GM18907 (cell line): ENCODE data around the gene PGA4.
"Not testable (repeated sequence)": the region's sequence is repeated elsewhere in the genome, so short reads cannot be mapped to it uniquely, and the experiment has no call there.

Source experiments
- ATAC-seq: cut with Tn5 transposase; IDR thresholded peaks from one replicate; pipeline ENCODE4 v1.9.1; 2021; ENCODE audit warnings: mild to moderate bottlenecking, moderate library complexity; ENCODE audit not compliant: unreplicated experiment

Gene PGA4

DNA sequence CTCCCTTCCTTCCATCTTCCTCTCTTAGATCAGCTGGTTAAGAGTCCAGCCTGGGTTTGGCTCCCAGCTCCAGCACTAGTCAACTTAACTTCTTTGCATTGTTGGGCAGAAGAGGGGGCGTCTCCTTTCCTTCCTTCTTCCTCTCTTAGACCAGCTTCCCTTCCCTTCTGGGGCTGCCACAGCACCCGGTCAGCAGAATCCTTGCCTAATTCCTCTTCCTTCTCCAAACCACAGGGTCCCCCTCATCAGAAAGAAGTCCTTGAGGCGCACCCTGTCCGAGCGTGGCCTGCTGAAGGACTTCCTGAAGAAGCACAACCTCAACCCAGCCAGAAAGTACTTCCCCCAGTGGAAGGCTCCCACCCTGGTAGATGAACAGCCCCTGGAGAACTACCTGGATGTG, 18.3 kb upstream of the PGA4 start:
- ATAC-seq, result not testable (repeated sequence)

GRCh38 chr11:61204502-61205059, 17.6 kb upstream of the PGA4 start:
- ATAC-seq, result not testable (repeated sequence)

DNA sequence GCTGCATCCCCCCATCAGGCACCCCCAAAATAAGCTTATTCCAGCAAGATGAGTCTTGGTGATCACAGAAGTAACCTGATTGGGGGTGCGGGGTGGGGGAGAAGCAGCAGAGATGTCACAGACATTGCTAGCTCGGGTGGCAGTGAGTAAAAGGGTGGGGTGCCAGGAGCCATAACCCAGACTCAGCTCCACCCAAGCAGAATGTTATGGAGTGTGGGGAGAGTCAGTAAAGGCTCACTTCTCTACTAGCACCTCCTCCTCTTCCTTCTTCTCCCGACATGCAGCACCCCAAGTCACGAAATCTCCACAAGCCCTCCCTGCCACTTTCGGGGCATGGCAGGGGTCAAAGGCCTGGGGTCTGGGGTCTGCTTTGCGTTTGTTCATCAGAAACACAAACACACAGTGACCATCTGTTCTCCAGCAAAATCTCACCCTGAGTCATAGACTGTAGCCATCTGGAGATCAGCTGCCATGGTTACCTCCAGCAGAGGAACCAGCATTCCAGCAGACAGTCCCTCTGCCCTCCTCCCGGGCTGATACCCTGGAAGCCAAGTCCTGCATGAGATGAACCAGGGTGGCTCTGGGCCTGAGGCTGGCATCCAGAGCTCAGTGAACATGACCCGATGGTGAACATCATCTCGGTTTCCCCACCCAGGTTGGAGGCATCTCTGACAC, 14.4 kb upstream of the PGA4 start:
- not testable (repeated sequence) for ATAC-seq

DNA sequence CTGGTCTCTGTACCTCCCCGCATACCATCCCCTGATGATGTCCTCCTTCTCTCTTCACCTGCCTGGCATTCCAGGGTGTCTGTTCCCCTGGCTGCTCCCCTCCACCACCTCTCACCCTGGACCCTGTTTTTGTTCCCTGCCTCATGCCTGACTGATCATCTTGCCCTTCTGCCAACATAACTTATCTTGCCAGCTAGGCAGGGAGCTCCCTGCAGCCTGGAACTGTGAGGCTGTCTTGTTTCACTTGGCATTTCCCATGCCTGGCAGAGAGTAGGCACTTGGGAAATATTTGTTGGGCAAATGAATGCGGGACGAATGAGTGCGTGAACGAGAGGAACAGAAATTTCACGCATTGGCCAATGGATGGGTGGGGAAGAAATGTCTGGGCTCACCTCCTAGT, 11.5 kb upstream of the PGA4 start:
- ATAC-seq, result not testable (repeated sequence)

- ATAC-seq, result not testable (repeated sequence)
Measured at GRCh38 chr11:61211327-61211952, 10.7 kb upstream of the PGA4 start.

- not testable (repeated sequence) for ATAC-seq
Measured at GRCh38 chr11:61212202-61212601, 9.9 kb upstream of the PGA4 start.

- not testable (repeated sequence) for ATAC-seq
Measured at GRCh38 chr11:61213711-61214324, 8.3 kb upstream of the PGA4 start.

- not testable (repeated sequence) for ATAC-seq
Measured at GRCh38 chr11:61218306-61218705, 3.8 kb upstream of the PGA4 start.

DNA sequence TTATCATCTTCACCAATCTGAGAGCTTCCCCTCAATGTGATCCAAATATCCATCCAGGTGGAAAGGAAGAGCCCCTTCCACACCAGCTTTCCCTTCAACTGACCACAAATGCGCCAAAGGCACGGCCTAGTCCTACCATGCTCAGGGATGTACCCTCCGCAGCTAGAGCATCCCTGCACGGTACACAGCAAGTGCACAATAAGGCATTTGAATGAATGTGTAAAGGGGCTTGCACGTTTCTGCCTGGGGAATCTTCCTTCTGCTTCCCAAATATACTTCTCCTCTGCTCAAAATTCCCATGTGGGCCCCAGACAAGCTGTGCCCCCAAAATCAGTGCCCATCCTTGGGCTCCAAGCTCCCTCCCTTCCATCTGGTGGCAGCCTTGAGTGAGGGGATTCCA, 3.1 kb upstream of the PGA4 start:
- not testable (repeated sequence) for ATAC-seq

DNA sequence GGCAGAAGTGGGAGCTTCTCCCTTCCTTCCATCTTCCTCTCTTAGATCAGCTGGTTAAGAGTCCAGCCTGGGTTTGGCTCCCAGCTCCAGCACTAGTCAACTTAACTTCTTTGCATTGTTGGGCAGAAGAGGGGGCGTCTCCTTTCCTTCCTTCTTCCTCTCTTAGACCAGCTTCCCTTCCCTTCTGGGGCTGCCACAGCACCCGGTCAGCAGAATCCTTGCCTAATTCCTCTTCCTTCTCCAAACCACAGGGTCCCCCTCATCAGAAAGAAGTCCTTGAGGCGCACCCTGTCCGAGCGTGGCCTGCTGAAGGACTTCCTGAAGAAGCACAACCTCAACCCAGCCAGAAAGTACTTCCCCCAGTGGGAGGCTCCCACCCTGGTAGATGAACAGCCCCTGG, 545 bp downstream of the PGA4 start:
- ATAC-seq, result not testable (repeated sequence)

DNA sequence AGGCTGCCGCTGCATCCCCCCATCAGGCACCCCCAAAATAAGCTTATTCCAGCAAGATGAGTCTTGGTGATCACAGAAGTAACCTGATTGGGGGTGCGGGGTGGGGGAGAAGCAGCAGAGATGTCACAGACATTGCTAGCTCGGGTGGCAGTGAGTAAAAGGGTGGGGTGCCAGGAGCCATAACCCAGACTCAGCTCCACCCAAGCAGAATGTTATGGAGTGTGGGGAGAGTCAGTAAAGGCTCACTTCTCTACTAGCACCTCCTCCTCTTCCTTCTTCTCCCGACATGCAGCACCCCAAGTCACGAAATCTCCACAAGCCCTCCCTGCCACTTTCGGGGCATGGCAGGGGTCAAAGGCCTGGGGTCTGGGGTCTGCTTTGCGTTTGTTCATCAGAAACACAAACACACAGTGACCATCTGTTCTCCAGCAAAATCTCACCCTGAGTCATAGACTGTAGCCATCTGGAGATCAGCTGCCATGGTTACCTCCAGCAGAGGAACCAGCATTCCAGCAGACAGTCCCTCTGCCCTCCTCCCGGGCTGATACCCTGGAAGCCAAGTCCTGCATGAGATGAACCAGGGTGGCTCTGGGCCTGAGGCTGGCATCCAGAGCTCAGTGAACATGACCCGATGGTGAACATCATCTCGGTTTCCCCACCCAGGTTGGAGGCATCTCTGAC, 4.5 kb downstream of the PGA4 start:
- ATAC-seq, result not testable (repeated sequence)

- ATAC-seq, result not testable (repeated sequence)
Measured at GRCh38 chr11:61229458-61229857, 7.3 kb downstream of the PGA4 start.

DNA sequence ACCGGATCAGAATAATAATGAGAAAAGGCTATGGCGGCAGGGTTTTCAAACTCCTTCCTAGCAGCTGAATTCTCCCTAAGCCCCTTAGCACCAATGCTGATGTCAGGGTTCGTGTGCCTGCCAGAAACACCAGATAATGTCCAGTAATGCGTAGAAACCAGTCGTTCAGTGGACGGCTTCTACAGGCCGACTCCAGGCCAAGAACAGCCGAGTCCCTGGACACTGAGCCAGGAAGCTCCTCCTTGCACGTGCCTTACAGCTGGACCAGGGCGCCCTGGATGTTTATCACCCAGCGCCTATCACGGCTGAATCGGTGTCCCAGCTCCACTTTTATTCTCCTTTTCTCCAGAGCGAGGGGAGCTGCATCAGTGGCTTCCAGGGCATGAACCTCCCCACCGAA, 8.9 kb downstream of the PGA4 start:
- ATAC-seq, result not testable (repeated sequence)

DNA sequence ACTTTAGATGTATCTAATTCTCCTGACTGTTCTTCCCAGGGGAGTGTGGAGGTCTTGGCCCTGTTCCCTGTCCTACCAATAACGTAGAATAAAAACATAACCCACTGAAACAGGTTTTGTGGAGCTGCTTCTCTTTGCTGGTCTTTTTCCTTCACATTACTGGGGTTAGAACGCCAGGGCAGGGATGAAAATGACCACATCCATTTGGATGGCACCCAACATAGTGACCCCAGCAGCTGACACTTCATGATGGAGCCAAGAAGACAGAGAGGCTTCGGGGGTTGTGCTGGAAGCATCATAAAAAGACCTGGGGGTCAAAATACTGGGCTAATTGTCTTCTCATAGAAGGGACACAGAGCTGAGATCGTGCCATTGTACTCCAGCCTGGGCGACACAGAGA, 9.4 kb downstream of the PGA4 start:
- not testable (repeated sequence) for ATAC-seq

GRCh38 chr11:61232548-61233145, 10.5 kb downstream of the PGA4 start:
- ATAC-seq, result not testable (repeated sequence)

- ATAC-seq, result not testable (repeated sequence)
Measured at GRCh38 chr11:61237130-61237529, 15.0 kb downstream of the PGA4 start.

GRCh38 chr11:61240288-61240687, 18.1 kb downstream of the PGA4 start:
- not testable (repeated sequence) for ATAC-seq

DNA sequence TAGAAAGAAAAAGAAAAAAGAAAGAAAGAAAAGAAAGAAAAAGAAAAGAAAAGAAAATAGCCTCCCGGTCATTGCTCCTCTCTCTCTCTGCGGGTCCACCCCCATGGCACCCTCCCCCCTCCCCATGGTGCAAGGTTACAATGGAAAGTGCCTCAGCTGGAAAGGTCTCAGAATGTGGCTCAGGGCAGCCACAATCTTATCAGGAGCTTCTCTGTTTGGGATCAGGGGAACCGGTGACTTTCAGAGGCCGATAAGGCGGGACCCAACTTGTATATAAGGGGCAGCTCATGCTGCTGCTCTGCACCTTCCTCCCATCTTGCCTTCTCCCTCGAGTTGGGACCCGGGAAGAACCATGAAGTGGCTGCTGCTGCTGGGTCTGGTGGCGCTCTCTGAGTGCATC, 18.7 kb downstream of the PGA4 start, which contains the start of gene PGA5:
PGA5 (plus strand) TSS at position 301 of the 400 bp plus-strand sequence; CDS start at position 353, 52 bp downstream.
- ATAC-seq, result not testable (repeated sequence)

DNA sequence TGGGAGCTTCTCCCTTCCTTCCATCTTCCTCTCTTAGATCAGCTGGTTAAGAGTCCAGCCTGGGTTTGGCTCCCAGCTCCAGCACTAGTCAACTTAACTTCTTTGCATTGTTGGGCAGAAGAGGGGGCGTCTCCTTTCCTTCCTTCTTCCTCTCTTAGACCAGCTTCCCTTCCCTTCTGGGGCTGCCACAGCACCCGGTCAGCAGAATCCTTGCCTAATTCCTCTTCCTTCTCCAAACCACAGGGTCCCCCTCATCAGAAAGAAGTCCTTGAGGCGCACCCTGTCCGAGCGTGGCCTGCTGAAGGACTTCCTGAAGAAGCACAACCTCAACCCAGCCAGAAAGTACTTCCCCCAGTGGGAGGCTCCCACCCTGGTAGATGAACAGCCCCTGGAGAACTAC, 19.4 kb downstream of the PGA4 start:
- ATAC-seq, result not testable (repeated sequence)

- ATAC-seq, result not testable (repeated sequence)
Measured at GRCh38 chr11:61245284-61245964, 23.3 kb downstream of the PGA4 start.
